Gastrocnemius medialis (tissue), 4 donors: ENCODE measurements around the gene GSAP. TPM values are rescaled to one million over a fixed set of nuclear protein-coding genes. Genes with fewer than 3 reads are reported as not detected.

Experiments used
- ATAC-seq, 2 donors: fragments of 150-250 bp; one replicate each; pipeline ENCODE4 v1.9.1; 2016
- DNase-seq, 2 donors: peaks; one replicate each; pipeline ENCODE4 v3.0.0-alpha.2; 2019
- H3K27ac ChIP-seq, 4 donors: fragments of 200-600 bp; sonication (generic); 1 replicate in 1 of 4; 2 replicates in 3 of 4; pipeline ENCODE4 v1.5.1; 2016 to 2018; ENCODE audit warnings: mild to moderate bottlenecking in 2 of 4, moderate library complexity in 1 of 4
- H3K27me3 ChIP-seq, 3 donors: fragments of 200-600 bp; sonication (generic) in 2 of 3; 1 replicate in 1 of 3; 2 replicates in 2 of 3; pipeline versions ENCODE4 v1.5.1 to v1.6.0; 2016 to 2019; ENCODE audit warnings: mild to moderate bottlenecking in 1 of 3, moderate library complexity in 1 of 3
- H3K36me3 ChIP-seq, 2 donors: fragments of 200-600 bp; sonication (generic) in 1 of 2; one replicate each; pipeline ENCODE4 v1.5.1; 2017 to 2018
- H3K4me1 ChIP-seq, 2 donors: fragments of 200-600 bp; sonication (generic) in 1 of 2; one replicate each; pipeline ENCODE4 v1.5.1; 2016 to 2017; ENCODE audit warnings: mild to moderate bottlenecking in 2 of 2
- H3K4me3 ChIP-seq, 4 donors: fragments of 200-600 bp; sonication (generic) in 3 of 4; 1 replicate in 1 of 4; 2 replicates in 3 of 4; pipeline ENCODE4 v1.5.1; 2016 to 2019; ENCODE audit warnings: mild to moderate bottlenecking in 2 of 4
- H3K9me3 ChIP-seq, 3 donors: fragments of 200-600 bp; sonication (generic) in 2 of 3; 1 replicate in 1 of 3; 2 replicates in 2 of 3; pipeline ENCODE4 v1.5.1; 2016 to 2019
- CTCF ChIP-seq, 5 experiments: fragments of 450-650 bp in 3 of 5; fragments of 200-600 bp in 2 of 5; sonication (generic) in 2 of 5; IDR thresholded peaks in 4 of 5; conservative IDR thresholded peaks in 1 of 5; 1 replicate in 4 of 5; 2 replicates in 1 of 5; pipeline ENCODE4 v1.5.1; 2016 to 2019; ENCODE audit warnings: antibody characterized with exemption in 5 of 5, mild to moderate bottlenecking in 3 of 5, moderate library complexity in 3 of 5
- POLR2A ChIP-seq, 2 donors: fragments of 450-650 bp; IDR thresholded peaks; one replicate each; pipeline ENCODE4 v1.6.1; 2017; ENCODE audit warnings: antibody characterized with exemption in 2 of 2, mild to moderate bottlenecking in 2 of 2, moderate library complexity in 2 of 2
- in situ Hi-C, 4 donors: fragments of 200-750 bp; cut with MboI; loops; one replicate each; pipeline versions ENCODE4 v1.15.0 to v1.8.0; 2017; ENCODE audit warnings: low sequenced_read_pairs in 4 of 4
- intact Hi-C: fragments of 100-400 bp; cut with DNase I; formaldehyde crosslinking; loops from one replicate; pipeline ENCODE4 v1.15.1; 2023; ENCODE audit warnings: low total_unique reads
- total RNA-seq, 4 donors: library from RNA; depleted of rRNA; stranded (reverse); fragments of >200 nt; gene quantifications; one replicate each; pipeline versions ENCODE4 v1.1.0 to v1.2.3, GENCODE V29; 2016

The GSAP gene
- total RNA-seq, 4 donors from 2014 or later = 1.2 to 8.3 (median 2.5) TPM

DNA sequence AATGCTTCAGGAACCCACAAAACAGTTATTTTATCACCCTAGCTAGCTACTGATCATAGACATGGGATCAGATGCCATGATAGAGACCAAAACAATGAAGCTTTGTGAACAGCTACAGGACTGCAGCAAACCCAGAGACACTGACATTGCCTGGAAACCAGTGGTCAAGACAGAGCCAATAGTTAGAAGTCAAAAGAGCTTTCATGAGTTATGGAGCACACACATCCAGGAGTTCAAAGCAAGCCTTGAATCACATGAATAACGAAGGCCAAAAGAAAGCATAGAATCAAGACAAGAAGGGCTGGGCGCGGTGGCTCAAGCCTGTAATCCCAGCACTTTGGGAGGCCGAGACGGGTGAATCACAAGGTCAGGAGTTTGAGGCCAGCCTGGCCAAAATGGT is 34.5 kb upstream of the GSAP start:
- no peak for ATAC-seq
- Histone ChIP-seq H3K4me1 (peaks cover 0 to 14% of the 10 kb centered on the region in 2 donors), H3K4me3 (no peak overlapping the region), H3K36me3 (no peaks in the 10 kb centered on the region), H3K27ac (no peak overlapping the region), H3K27me3 (peaks cover 0 to 3% (median 0%) of the 10 kb centered on the region in 3 donors), H3K9me3 (no peaks in the 10 kb centered on the region)
- DNase-seq = no peak
- intact Hi-C loops (no loop called here), in situ Hi-C loops (no loop called here)
- TF ChIP-seq CTCF (IDR thresholded peaks at IDR 0.05 in 4 of 5, conservative IDR thresholded peaks at IDR 0.05 in 1 of 5) = no peak
- no peak for TF ChIP-seq POLR2A (IDR thresholded peaks at IDR 0.05)

DNA sequence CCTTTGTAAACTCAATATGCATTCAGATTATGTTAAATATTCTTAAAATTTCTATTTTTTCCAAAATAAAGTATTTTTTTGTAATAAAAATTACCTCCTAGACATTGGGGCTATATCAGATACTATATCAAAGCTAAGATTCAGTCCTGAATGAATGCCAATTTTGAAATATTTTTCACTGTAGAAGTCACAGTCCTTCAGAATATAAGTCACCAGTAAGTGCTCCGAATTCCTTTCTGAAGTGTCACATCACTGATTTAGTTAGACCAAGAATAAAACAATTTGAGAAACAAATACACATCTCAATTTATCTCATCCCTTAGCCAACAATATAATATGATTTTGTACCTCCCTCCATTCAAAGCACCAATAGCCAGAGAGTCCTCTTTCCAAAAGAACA is 33.9 kb upstream of the GSAP start:
- Histone ChIP-seq H3K27me3 (no peaks in the 10 kb centered on the region), H3K27ac (no peak overlapping the region), H3K4me3 (no peak overlapping the region), H3K4me1 (peaks cover 0 to 14% of the 10 kb centered on the region in 2 donors), H3K36me3 (no peaks in the 10 kb centered on the region), H3K9me3 (no peaks in the 10 kb centered on the region)
- in situ Hi-C loops = no loop called here
- intact Hi-C loops = no loop called here
- TF ChIP-seq POLR2A (IDR thresholded peaks at IDR 0.05) = no peak
- TF ChIP-seq CTCF (IDR thresholded peaks at IDR 0.05 in 4 of 5, conservative IDR thresholded peaks at IDR 0.05 in 1 of 5) = no peak
- DNase-seq (no peak), ATAC-seq (no peak)

- Histone ChIP-seq H3K27ac (no peak overlapping the region), H3K4me3 (no peak overlapping the region), H3K9me3 (no peaks in the 10 kb centered on the region), H3K36me3 (no peaks in the 10 kb centered on the region), H3K27me3 (no peaks in the 10 kb centered on the region), H3K4me1 (no peaks in the 10 kb centered on the region)
- intact Hi-C loops = no loop called here
- TF ChIP-seq CTCF (IDR thresholded peaks at IDR 0.05 in 4 of 5, conservative IDR thresholded peaks at IDR 0.05 in 1 of 5) (no peak), POLR2A (IDR thresholded peaks at IDR 0.05) (no peak)
- ATAC-seq = no peak
- in situ Hi-C loops = no loop called here
- DNase-seq = no peak
Measured at GRCh38 chr7:77447616-77448015, 31.5 kb upstream of the GSAP start.

- Histone ChIP-seq H3K9me3 (no peaks in the 10 kb centered on the region), H3K4me3 (no peak overlapping the region), H3K27ac (no peak overlapping the region), H3K36me3 (no peaks in the 10 kb centered on the region), H3K4me1 (no peaks in the 10 kb centered on the region), H3K27me3 (no peaks in the 10 kb centered on the region)
- DNase-seq (no peak), ATAC-seq (peak; percentile 51)
- intact Hi-C loops = no loop called here
- no peak for TF ChIP-seq CTCF (IDR thresholded peaks at IDR 0.05 in 4 of 5, conservative IDR thresholded peaks at IDR 0.05 in 1 of 5)
- TF ChIP-seq POLR2A (IDR thresholded peaks at IDR 0.05) = no peak
- in situ Hi-C loops = no loop called here
Measured at GRCh38 chr7:77444123-77444522, 28.0 kb upstream of the GSAP start.

GRCh38 chr7:77443042-77443441 is 26.9 kb upstream of the GSAP start:
- in situ Hi-C loops = no loop called here
- Histone ChIP-seq H3K27me3 (no peaks in the 10 kb centered on the region), H3K4me3 (no peak overlapping the region), H3K4me1 (no peaks in the 10 kb centered on the region), H3K9me3 (no peaks in the 10 kb centered on the region), H3K27ac (no peak overlapping the region), H3K36me3 (no peaks in the 10 kb centered on the region)
- TF ChIP-seq CTCF (IDR thresholded peaks at IDR 0.05 in 4 of 5, conservative IDR thresholded peaks at IDR 0.05 in 1 of 5) (no peak), POLR2A (IDR thresholded peaks at IDR 0.05) (no peak)
- intact Hi-C loops = no loop called here
- no peak for DNase-seq
- ATAC-seq = no peak
